B cell (primary cell): ENCODE measurements around the gene SCAF11. TPM values are rescaled to one million over a fixed set of nuclear protein-coding genes. Genes with fewer than 3 reads are reported as not detected.

ENCODE experiments used
- ATAC-seq: fragments of 200-7000 bp; cut with Tn5 transposase; one replicate; pipeline ENCODE4 v1.10.0; 2021; ENCODE audit warnings: low read depth, mild to moderate bottlenecking, moderate number of reproducible peaks, moderate library complexity
- CTCF ChIA-PET: fragments of 350-600 bp; sonication (Branson Sonifier 250); formaldehyde crosslinking; loops from one replicate; lab custom pipeline; 2021; ENCODE audit warnings: antibody characterized with exemption, inconsistent platforms; lab: Charles Lee
- POLR2A ChIA-PET: fragments of 350-600 bp; sonication (Branson Sonifier 250); formaldehyde crosslinking; loops from one replicate; lab custom pipeline; 2021; ENCODE audit warnings: antibody characterized with exemption; lab: Charles Lee
- DNase-seq: peaks from one replicate; pipeline ENCODE4 v3.0.0; 2013
- H2AFZ ChIP-seq: 2 replicates; pipeline ENCODE4 v1.6.1; 2012; ENCODE audit warnings: mild to moderate bottlenecking, low read depth, low read length; ENCODE audit not compliant: insufficient read depth, poor library complexity, severe bottlenecking
- H3K27ac ChIP-seq, 2 donors: 1 replicate in 1 of 2; 2 replicates in 1 of 2; pipeline ENCODE4 v1.5.1; 2012 to 2013; ENCODE audit warnings: low read length in 2 of 2, mild to moderate bottlenecking in 2 of 2, moderate library complexity in 1 of 2
- H3K27me3 ChIP-seq, 4 experiments: fragments of 200-600 bp in 1 of 4; sonication (generic) in 1 of 4; replicated peaks in 1 of 4; 1 replicate in 2 of 4; 2 replicates in 2 of 4; pipeline versions ENCODE4 v1.6.1 to v1.7.0; 2013 to 2016; ENCODE audit warnings: low read length in 3 of 4, mild to moderate bottlenecking in 2 of 4, mixed read lengths in 1 of 4, moderate library complexity in 1 of 4; ENCODE audit not compliant: insufficient read depth in 4 of 4, control insufficient read depth in 3 of 4; ENCODE audit errors: control extremely low read depth in 1 of 4
- H3K36me3 ChIP-seq, 2 experiments: replicated peaks in 1 of 2; 1 replicate in 1 of 2; 2 replicates in 1 of 2; pipeline versions ENCODE4 v1.6.1 to v1.7.1; 2013; ENCODE audit warnings: low read length in 1 of 2; ENCODE audit not compliant: insufficient read depth in 2 of 2, control insufficient read depth in 1 of 2; ENCODE audit errors: control extremely low read depth in 1 of 2, extremely low read depth in 1 of 2
- H3K4me1 ChIP-seq, 2 donors: fragments of 200-600 bp in 1 of 2; sonication (generic) in 1 of 2; 1 replicate in 1 of 2; 2 replicates in 1 of 2; pipeline versions ENCODE4 v1.5.1 to v1.6.1; 2013 to 2017; ENCODE audit warnings: low read length in 2 of 2; ENCODE audit not compliant: control insufficient read depth in 2 of 2, insufficient read depth in 2 of 2
- H3K4me2 ChIP-seq: replicated peaks from 2 replicates; pipeline ENCODE3; 2012; ENCODE audit warnings: mild to moderate bottlenecking, low read depth, low read length; ENCODE audit not compliant: poor library complexity, severe bottlenecking
- H3K4me3 ChIP-seq, 5 experiments: fragments of 200-600 bp in 1 of 5; sonication (generic) in 1 of 5; 1 replicate in 3 of 5; 2 replicates in 2 of 5; pipeline versions ENCODE4 v1.5.1 to v1.7.0; 2011 to 2016; ENCODE audit warnings: low read length in 4 of 5, mild to moderate bottlenecking in 4 of 5, low read depth in 2 of 5, control low read depth in 1 of 5, moderate library complexity in 1 of 5; ENCODE audit not compliant: insufficient read depth in 1 of 5; ENCODE audit errors: control extremely low read depth in 1 of 5, extremely low read depth in 1 of 5
- H3K79me2 ChIP-seq: fragments of 200-600 bp; sonication (generic); one replicate; pipeline ENCODE4 v1.6.0; 2016; ENCODE audit warnings: low read length; ENCODE audit not compliant: control insufficient read depth, insufficient read depth
- H3K9ac ChIP-seq: fragments of 200-600 bp; sonication (generic); 2 replicates; pipeline ENCODE4 v1.6.1; 2017; ENCODE audit warnings: mild to moderate bottlenecking, low read length, moderate library complexity
- H3K9me3 ChIP-seq, 3 donors: one replicate each; pipeline versions ENCODE4 v1.6.1 to v1.7.1; 2013; ENCODE audit warnings: low read length in 2 of 3; ENCODE audit not compliant: control insufficient read depth in 2 of 3, insufficient read depth in 1 of 3; ENCODE audit errors: control extremely low read depth in 1 of 3
- H4K20me1 ChIP-seq: 2 replicates; pipeline ENCODE4 v1.6.0; 2012; ENCODE audit warnings: mild to moderate bottlenecking, low read length; ENCODE audit not compliant: insufficient read depth, control insufficient read depth, poor library complexity, severe bottlenecking
- H3K27ac Mint-ChIP-seq: one replicate; pipeline ENCODE4 v1.8.0; 2021; ENCODE audit warnings: mixed read lengths
- H3K27me3 Mint-ChIP-seq: one replicate; pipeline ENCODE4 v1.8.0; 2021; ENCODE audit warnings: mixed read lengths
- H3K4me1 Mint-ChIP-seq: one replicate; pipeline ENCODE4 v1.8.0; 2021; ENCODE audit warnings: mixed read lengths
- H3K4me3 Mint-ChIP-seq: one replicate; pipeline ENCODE4 v1.8.0; 2021; ENCODE audit warnings: mixed read lengths
- H3K9me3 Mint-ChIP-seq: one replicate; pipeline ENCODE4 v1.8.0; 2022; ENCODE audit warnings: mixed read lengths; ENCODE audit not compliant: insufficient read depth
- CTCF ChIP-seq: fragments of 200-600 bp; IDR thresholded peaks from one replicate; pipeline ENCODE4 v1.8.0; 2022; ENCODE audit warnings: antibody characterized with exemption, mild to moderate bottlenecking
- EZH2 ChIP-seq: IDR thresholded peaks from 2 replicates; pipeline ENCODE4 v1.6.1; 2012; ENCODE audit warnings: borderline replicate concordance, low read depth, mild to moderate bottlenecking, moderate library complexity, low read length; ENCODE audit not compliant: insufficient read depth, poor library complexity, severe bottlenecking
- WGBS: methylation state at CpG from one replicate; pipeline ENCODE4 v1.1.5; 2013; ENCODE audit warnings: missing lambda C conversion rate; ENCODE audit not compliant: insufficient coverage; 5-methylcytosine and 5-hydroxymethylcytosine counted together
- intact Hi-C: fragments of 100-400 bp; cut with micrococcal nuclease; formaldehyde crosslinking; loops from one replicate; pipeline ENCODE4 v1.10.0; 2022
- polyA plus RNA-seq: library from polyadenylated mRNA; depleted of rRNA; stranded (reverse); fragments of >200 nt; gene quantifications from 2 replicates; pipeline ENCODE4 v1.2.3, GENCODE V29; 2012
- total RNA-seq, 2 donors: library from RNA; stranded (reverse); fragments of 120-200 nt in 1 of 2; gene quantifications; 1 replicate in 1 of 2; 2 replicates in 1 of 2; pipeline versions ENCODE4 v1.2.3 to v1.2.4, GENCODE V29; 2013 to 2022

The SCAF11 gene
- total and polyA plus RNA-seq, 2 donors (not counting 1 experiment from before 2014, with no cell fraction given) = 76.1 to 247 TPM

- ChIA-PET CTCF (no interaction called here), POLR2A (no interaction called here)
- H3K9ac ChIP-seq = no peak overlapping the region
- no peak overlapping the region for H3K4me2 ChIP-seq
- no peaks in the 10 kb centered on the region for H3K27me3 ChIP-seq
- intact Hi-C loops = no loop called here
- no peaks in the 10 kb centered on the region for H3K4me1 ChIP-seq
- Mint-ChIP-seq H3K4me1 (no peaks in the 10 kb centered on the region), H3K27ac (no peak overlapping the region), H3K9me3 (peaks cover 2% of the 10 kb centered on the region), H3K27me3 (no peaks in the 10 kb centered on the region), H3K4me3 (no peak overlapping the region)
- H3K36me3 ChIP-seq = peaks cover 12 to 27% of the 10 kb centered on the region in 2 experiments
- peaks cover 1 to 11% (median 4%) of the 10 kb centered on the region in 3 donors for H3K9me3 ChIP-seq
- TF ChIP-seq EZH2 = no peak
- TF ChIP-seq CTCF = no peak
- WGBS = 91% methylated on average over 1 of the region's 1 CpG
- no peaks in the 10 kb centered on the region for H4K20me1 ChIP-seq
- H3K27ac ChIP-seq = no peak overlapping the region
- DNase-seq = no peak
- no peak overlapping the region for H2AFZ ChIP-seq
- no peaks in the 10 kb centered on the region for H3K79me2 ChIP-seq
- no peak overlapping the region for H3K4me3 ChIP-seq
- ATAC-seq = no peak
These were observed 103.7 kb downstream of the SCAF11 start for GRCh38 chr12:45886685-45887084.

GRCh38 chr12:45883187-45883586 lies 107.2 kb downstream of the SCAF11 start:
- intact Hi-C loops = no loop called here
- DNase-seq = no peak
- H3K4me3 ChIP-seq = no peak overlapping the region
- H3K27me3 ChIP-seq = no peaks in the 10 kb centered on the region
- Mint-ChIP-seq H3K27me3 (no peaks in the 10 kb centered on the region), H3K4me1 (no peaks in the 10 kb centered on the region), H3K9me3 (peaks cover 2% of the 10 kb centered on the region), H3K27ac (no peak overlapping the region), H3K4me3 (no peak overlapping the region)
- no peaks in the 10 kb centered on the region for H3K79me2 ChIP-seq
- H3K4me2 ChIP-seq = no peak overlapping the region
- H3K9me3 ChIP-seq = peaks cover 1 to 11% (median 4%) of the 10 kb centered on the region in 3 donors
- no peak for ATAC-seq
- H3K36me3 ChIP-seq = peaks cover 15 to 32% of the 10 kb centered on the region in 2 experiments
- H4K20me1 ChIP-seq = no peaks in the 10 kb centered on the region
- H3K9ac ChIP-seq = no peak overlapping the region
- ChIA-PET POLR2A (no interaction called here), CTCF (no interaction called here)
- H3K27ac ChIP-seq = no peak overlapping the region
- WGBS = no CpG with 5 or more reads among the region's 1 CpG
- no peaks in the 10 kb centered on the region for H3K4me1 ChIP-seq
- H2AFZ ChIP-seq = no peak overlapping the region
- TF ChIP-seq CTCF (no peak), EZH2 (no peak)
